ENCODE data around the gene PRR29. TPM values are rescaled to one million over a fixed set of nuclear protein-coding genes. Genes with fewer than 3 reads are reported as not detected.

The PRR29 gene
- total RNA-seq, 2 donors from 2014 or later = 0.16 TPM; not detected in 1

DNA sequence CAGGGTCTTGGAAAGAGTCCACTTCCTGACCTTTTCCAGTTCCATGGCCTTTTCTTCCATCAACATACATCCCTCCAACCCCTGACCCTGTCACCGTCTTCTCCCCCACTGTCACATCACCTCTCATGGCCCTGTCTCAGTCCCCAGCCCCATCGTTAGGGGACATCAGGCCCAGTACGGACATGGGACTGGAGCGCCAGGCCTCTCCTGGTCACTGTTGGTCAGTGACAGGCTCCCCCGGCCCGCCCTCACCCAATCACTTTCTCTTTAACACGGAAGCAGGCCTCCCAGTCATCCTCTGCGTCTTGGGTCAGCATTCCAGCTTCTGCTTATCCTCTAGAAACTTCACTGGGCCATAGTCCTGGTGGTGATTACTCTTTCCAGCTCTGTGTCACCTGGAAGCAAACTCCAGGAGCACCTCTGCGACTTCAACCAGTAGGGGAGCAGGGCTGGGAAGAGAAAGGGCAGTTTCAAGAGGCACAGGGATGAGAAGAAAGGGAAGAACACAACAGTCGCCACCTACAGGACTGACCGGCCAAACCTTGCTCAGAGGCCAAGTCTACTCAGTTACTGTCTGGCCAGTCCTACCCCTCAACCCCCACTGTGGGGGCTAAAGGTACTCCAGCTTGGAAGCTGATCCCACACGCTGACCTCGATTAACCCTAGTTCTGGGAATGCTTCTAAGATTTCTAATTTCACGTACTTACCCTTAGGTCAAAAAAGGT is 38.2 kb downstream of the PRR29 start:
- no peak overlapping the region for H3K4me3 ChIP-seq
- no peaks in the 10 kb centered on the region for H3K27me3 ChIP-seq
- H3K9ac ChIP-seq (ENCODE audit: low read depth in 2 of 2, low read length in 2 of 2) = no peak overlapping the region
- peak; percentile 12 for DNase-seq
- intact Hi-C loops (cut with DNase I) = no loop called here
- no peaks in the 10 kb centered on the region for H3K4me1 ChIP-seq
- H3K36me3 ChIP-seq = no peaks in the 10 kb centered on the region
- H3K9me3 ChIP-seq = no peaks in the 10 kb centered on the region
- H3K27ac ChIP-seq = no peak overlapping the region
- TF ChIP-seq, protein P1, sequence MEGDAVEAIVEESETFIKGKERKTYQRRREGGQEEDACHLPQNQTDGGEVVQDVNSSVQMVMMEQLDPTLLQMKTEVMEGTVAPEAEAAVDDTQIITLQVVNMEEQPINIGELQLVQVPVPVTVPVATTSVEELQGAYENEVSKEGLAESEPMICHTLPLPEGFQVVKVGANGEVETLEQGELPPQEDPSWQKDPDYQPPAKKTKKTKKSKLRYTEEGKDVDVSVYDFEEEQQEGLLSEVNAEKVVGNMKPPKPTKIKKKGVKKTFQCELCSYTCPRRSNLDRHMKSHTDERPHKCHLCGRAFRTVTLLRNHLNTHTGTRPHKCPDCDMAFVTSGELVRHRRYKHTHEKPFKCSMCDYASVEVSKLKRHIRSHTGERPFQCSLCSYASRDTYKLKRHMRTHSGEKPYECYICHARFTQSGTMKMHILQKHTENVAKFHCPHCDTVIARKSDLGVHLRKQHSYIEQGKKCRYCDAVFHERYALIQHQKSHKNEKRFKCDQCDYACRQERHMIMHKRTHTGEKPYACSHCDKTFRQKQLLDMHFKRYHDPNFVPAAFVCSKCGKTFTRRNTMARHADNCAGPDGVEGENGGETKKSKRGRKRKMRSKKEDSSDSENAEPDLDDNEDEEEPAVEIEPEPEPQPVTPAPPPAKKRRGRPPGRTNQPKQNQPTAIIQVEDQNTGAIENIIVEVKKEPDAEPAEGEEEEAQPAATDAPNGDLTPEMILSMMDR (IDR thresholded peaks at IDR 0.05) = no peak

DNA sequence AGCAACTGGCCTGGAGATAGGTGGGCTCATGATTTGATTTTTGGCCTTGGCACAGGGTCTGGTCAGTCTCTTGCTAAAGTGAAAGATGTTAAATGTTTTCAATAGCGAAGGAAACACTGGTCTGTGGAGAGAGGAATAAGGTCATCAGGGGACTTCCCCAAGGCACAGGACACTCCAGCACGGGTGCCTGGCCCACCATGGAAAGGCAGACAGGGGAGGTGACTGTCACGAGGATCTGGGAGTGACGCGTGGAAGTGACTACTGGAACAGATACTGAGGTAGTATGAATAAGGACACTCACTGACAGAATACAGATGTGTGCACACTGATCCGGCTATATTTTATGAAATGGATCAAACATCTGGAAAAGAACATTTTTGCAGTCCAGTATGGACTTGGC is 39.0 kb downstream of the PRR29 start:
- Histone ChIP-seq H3K4me3 (no peak overlapping the region), H3K4me1 (no peaks in the 10 kb centered on the region), H3K9me3 (no peaks in the 10 kb centered on the region), H3K36me3 (no peaks in the 10 kb centered on the region), H3K27ac (no peak overlapping the region), H3K27me3 (no peaks in the 10 kb centered on the region), H3K9ac (ENCODE audit: low read depth in 2 of 2, low read length in 2 of 2) (no peak overlapping the region)
- TF ChIP-seq, protein P1 (IDR thresholded peaks at IDR 0.05) = no peak
- intact Hi-C loops (cut with DNase I) = no loop called here
- DNase-seq = no peak

DNA sequence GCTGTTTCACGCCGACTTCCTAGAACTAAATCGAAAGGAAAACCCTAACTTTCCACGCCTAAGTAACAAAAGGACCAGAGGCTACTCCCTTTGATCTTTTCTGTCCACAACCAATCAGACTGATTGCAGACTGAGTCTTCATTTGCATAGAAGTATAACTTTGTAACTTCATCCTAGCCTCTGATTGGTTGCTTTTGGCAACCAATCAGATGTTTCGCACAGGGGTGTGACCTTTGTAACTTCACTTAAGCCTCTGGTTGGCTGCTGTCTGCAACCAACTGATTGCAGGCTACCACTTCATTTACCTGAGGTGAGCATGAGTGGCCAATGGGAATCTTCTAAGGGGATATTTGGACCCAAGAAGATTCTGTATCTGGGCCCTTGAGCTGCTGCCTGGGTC is 39.7 kb downstream of the PRR29 start:
- TF ChIP-seq, protein P1 (IDR thresholded peaks at IDR 0.05) = no peak
- H3K9me3 ChIP-seq = no peaks in the 10 kb centered on the region
- H3K27me3 ChIP-seq = no peaks in the 10 kb centered on the region
- no peak overlapping the region for H3K9ac ChIP-seq (ENCODE audit: low read depth in 2 of 2, low read length in 2 of 2)
- DNase-seq = no peak
- H3K4me3 ChIP-seq = no peak overlapping the region
- H3K36me3 ChIP-seq = no peaks in the 10 kb centered on the region
- intact Hi-C loops (cut with DNase I) = no loop called here
- no peak overlapping the region for H3K27ac ChIP-seq
- H3K4me1 ChIP-seq = no peaks in the 10 kb centered on the region

DNA sequence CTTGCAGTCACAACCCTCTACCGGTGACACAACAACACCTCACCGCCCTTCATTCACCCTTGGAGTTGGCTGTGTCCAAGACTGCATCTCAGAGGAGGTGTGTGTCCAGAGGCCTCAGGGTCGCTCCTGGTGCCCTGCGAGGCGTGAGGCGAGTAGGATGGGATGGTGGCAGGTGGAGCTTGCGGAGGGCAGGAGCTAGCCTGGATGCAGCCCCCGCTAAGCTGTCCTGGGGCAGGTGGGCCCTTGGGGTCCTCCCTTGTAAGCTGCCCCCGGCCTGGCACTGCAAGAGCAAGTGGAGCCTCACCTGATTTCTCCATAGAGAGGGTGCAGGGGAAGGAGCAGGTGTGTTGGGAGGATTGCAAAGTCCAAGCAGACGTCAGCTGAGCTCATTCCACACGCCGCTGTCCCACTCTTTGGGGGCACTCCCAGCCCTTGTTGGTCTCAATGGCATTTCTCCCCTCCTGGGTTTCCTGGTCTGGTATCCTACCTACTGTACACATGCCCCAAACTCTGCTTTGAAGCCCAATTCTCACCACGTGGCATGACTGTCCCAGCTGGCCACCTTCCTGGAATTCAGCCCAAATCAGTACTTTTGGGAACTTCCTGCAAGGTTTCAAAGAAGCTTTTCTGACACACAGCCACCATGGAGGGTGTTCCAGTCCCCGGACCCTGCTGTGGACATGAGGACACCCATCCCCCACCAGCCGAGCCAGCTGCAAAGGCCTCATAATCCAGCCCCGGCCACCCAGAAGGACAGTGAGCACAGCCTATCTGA is 40.4 kb downstream of the PRR29 start:
- intact Hi-C loops (cut with DNase I) = no loop called here

DNA sequence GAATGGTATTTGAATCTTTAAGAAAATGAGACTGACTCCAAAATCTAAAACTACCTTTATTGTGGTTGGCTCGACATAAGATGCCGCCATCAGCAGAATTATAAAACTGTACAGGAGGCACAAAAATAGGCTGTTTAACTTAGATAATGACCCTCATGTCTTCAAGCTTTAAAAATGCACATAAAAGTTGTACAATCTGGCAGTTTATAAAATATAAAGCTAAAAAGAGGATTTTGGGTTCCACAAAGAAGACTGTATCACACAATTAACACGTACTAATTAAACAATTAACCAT is 40.9 kb downstream of the PRR29 start:
- DNase-seq = no peak
- H3K9ac ChIP-seq (ENCODE audit: low read depth in 2 of 2, low read length in 2 of 2) = no peak overlapping the region
- no peaks in the 10 kb centered on the region for H3K9me3 ChIP-seq
- H3K4me1 ChIP-seq = no peaks in the 10 kb centered on the region
- H3K27ac ChIP-seq = no peak overlapping the region
- no peaks in the 10 kb centered on the region for H3K27me3 ChIP-seq
- H3K36me3 ChIP-seq = peaks cover 7% of the 10 kb centered on the region
- TF ChIP-seq, protein P1 (IDR thresholded peaks at IDR 0.05) = no peak
- no peak overlapping the region for H3K4me3 ChIP-seq
- intact Hi-C loops (cut with DNase I) = no loop called here

More for the DNA sequence above, 40.4 kb downstream of the PRR29 start:
- no peak overlapping the region for H3K27ac ChIP-seq
- no peaks in the 10 kb centered on the region for H3K9me3 ChIP-seq
- H3K4me1 ChIP-seq = no peaks in the 10 kb centered on the region
- H3K9ac ChIP-seq (ENCODE audit: low read depth in 2 of 2, low read length in 2 of 2) = no peak overlapping the region
- TF ChIP-seq, protein P1 (IDR thresholded peaks at IDR 0.05) = no peak
- no peaks in the 10 kb centered on the region for H3K27me3 ChIP-seq
- no peak for DNase-seq
- H3K4me3 ChIP-seq = no peak overlapping the region
- peaks cover 1% of the 10 kb centered on the region for H3K36me3 ChIP-seq
